Neural cell (in vitro differentiated cells): Measurements from ENCODE around the gene ERP44.

ENCODE experiments used
- POLR2AphosphoS5 ChIP-seq: IDR thresholded peaks from 2 replicates; pipeline ENCODE4 v1.6.1; 2012
- TAF1 ChIP-seq: IDR thresholded peaks from 2 replicates; pipeline ENCODE4 v1.6.1; 2012; ENCODE audit warnings: low read depth
- TF ChIP-seq, protein P1 (sequence below): fragments of 450-650 bp; IDR thresholded peaks from 2 replicates; pipeline ENCODE4 v1.5.1; 2014; ENCODE audit warnings: antibody characterized with exemption, mild to moderate bottlenecking, moderate library complexity; ENCODE audit not compliant: poor library complexity, severe bottlenecking

DNA sequence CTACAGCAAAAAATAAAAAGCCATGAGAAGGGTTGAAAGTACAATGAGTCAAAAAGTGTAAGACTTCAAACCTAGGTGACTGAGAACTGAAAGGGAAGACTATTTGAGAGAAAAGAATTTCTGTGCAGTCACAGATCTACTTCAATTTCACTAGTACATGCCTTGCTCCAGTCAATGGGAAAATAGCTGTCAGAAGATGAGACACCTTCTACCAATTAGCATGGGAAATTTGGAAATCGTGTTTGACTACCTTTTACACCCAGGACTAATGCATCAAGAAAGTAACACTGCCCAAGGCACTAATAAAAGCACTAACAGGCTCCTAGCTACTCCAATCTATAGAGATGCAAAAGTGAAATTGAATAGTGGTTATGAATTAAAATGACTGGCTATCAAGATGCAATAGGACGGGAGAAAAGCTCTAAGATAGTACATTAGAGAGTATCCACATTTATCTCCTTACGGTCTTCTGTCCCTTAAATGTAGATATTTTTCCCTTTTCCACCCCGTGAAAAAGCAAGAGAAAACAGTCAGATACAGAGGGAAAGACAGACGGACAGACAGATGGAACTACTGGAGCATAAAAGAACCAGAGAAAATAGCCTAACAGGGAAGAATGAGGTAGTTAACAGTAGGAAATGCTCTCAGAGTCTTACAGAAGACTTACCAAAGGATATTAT, 15.2 kb downstream of the ERP44 start:
- TF ChIP-seq POLR2AphosphoS5 (no peak), TAF1 (no peak)
- TF ChIP-seq, protein P1, sequence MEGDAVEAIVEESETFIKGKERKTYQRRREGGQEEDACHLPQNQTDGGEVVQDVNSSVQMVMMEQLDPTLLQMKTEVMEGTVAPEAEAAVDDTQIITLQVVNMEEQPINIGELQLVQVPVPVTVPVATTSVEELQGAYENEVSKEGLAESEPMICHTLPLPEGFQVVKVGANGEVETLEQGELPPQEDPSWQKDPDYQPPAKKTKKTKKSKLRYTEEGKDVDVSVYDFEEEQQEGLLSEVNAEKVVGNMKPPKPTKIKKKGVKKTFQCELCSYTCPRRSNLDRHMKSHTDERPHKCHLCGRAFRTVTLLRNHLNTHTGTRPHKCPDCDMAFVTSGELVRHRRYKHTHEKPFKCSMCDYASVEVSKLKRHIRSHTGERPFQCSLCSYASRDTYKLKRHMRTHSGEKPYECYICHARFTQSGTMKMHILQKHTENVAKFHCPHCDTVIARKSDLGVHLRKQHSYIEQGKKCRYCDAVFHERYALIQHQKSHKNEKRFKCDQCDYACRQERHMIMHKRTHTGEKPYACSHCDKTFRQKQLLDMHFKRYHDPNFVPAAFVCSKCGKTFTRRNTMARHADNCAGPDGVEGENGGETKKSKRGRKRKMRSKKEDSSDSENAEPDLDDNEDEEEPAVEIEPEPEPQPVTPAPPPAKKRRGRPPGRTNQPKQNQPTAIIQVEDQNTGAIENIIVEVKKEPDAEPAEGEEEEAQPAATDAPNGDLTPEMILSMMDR, result no peak
